MM.1S (cell line): ENCODE measurements around the gene LINGO1.

ENCODE experiments used
- DNase-seq: peaks from one replicate; pipeline ENCODE4 v3.0.0-alpha.2; 2015
- H2AFZ ChIP-seq: fragments of 300-600 bp; sonication (generic); 2 replicates; pipeline ENCODE4 v1.6.0; 2016; ENCODE audit warnings: antibody characterized with exemption, low read length
- H3F3A ChIP-seq: fragments of 300-600 bp; sonication (generic); 2 replicates; pipeline ENCODE4 v1.6.1; 2016; ENCODE audit warnings: mild to moderate bottlenecking, antibody characterized with exemption, low read length, moderate library complexity, mixed read lengths; ENCODE audit not compliant: insufficient read depth
- H3K27ac ChIP-seq: fragments of 300-600 bp; sonication (generic); 2 replicates; pipeline ENCODE4 v1.5.1; 2016; ENCODE audit warnings: mild to moderate bottlenecking, low read length
- H3K27me3 ChIP-seq: fragments of 300-600 bp; sonication (generic); replicated peaks from 2 replicates; pipeline ENCODE4 v1.6.0; 2016; ENCODE audit warnings: low read length; ENCODE audit not compliant: insufficient read depth
- H3K36me3 ChIP-seq: fragments of 300-600 bp; sonication (generic); replicated peaks from 2 replicates; pipeline ENCODE4 v1.6.1; 2016; ENCODE audit warnings: mild to moderate bottlenecking, low read length, mixed read lengths; ENCODE audit not compliant: insufficient read depth
- H3K4me1 ChIP-seq: fragments of 300-600 bp; sonication (generic); 2 replicates; pipeline ENCODE4 v1.6.1; 2016; ENCODE audit warnings: low read length, mixed read lengths
- H3K4me2 ChIP-seq: fragments of 300-600 bp; sonication (generic); 2 replicates; pipeline ENCODE4 v1.6.0; 2016; ENCODE audit warnings: low read depth, low read length
- H3K4me3 ChIP-seq: fragments of 300-600 bp; sonication (generic); 2 replicates; pipeline ENCODE4 v1.5.1; 2016; ENCODE audit warnings: low read length, mixed read lengths
- H3K79me2 ChIP-seq: fragments of 300-600 bp; sonication (generic); 2 replicates; pipeline ENCODE4 v1.6.1; 2016; ENCODE audit warnings: mixed run types, low read length, mixed read lengths
- H3K9ac ChIP-seq: fragments of 300-600 bp; sonication (generic); 2 replicates; pipeline ENCODE4 v1.6.1; 2016; ENCODE audit warnings: low read length, mixed read lengths
- H3K9me2 ChIP-seq: fragments of 300-600 bp; sonication (generic); replicated peaks from 2 replicates; pipeline ENCODE4 v1.6.1; 2016; ENCODE audit warnings: mild to moderate bottlenecking, low read length, mixed read lengths; ENCODE audit not compliant: insufficient read depth
- H3K9me3 ChIP-seq: fragments of 300-600 bp; sonication (generic); replicated peaks from 2 replicates; pipeline ENCODE4 v1.6.1; 2016; ENCODE audit warnings: mild to moderate bottlenecking, low read length, mixed read lengths; ENCODE audit not compliant: insufficient read depth
- H4K20me1 ChIP-seq: fragments of 300-600 bp; sonication (generic); 2 replicates; pipeline ENCODE4 v1.6.1; 2016; ENCODE audit warnings: mild to moderate bottlenecking, low read length, moderate library complexity, mixed read lengths; ENCODE audit not compliant: insufficient read depth
- CTCF ChIP-seq: fragments of 300-600 bp; sonication (generic); IDR thresholded peaks from 2 replicates; pipeline ENCODE4 v1.5.1; 2016; ENCODE audit warnings: antibody characterized with exemption, low read length, mixed read lengths
- EZH2 ChIP-seq: fragments of 300-600 bp; sonication (generic); optimal IDR thresholded peaks from 2 replicates; pipeline ENCODE3; 2017; ENCODE audit warnings: low read depth, mild to moderate bottlenecking, antibody characterized with exemption, low read length, mixed read lengths
- EZH2phosphoT487 ChIP-seq: fragments of 300-600 bp; sonication (generic); IDR thresholded peaks from 2 replicates; pipeline ENCODE4 v1.6.1; 2018; ENCODE audit warnings: antibody characterized with exemption, low read length

The LINGO1 gene

DNA sequence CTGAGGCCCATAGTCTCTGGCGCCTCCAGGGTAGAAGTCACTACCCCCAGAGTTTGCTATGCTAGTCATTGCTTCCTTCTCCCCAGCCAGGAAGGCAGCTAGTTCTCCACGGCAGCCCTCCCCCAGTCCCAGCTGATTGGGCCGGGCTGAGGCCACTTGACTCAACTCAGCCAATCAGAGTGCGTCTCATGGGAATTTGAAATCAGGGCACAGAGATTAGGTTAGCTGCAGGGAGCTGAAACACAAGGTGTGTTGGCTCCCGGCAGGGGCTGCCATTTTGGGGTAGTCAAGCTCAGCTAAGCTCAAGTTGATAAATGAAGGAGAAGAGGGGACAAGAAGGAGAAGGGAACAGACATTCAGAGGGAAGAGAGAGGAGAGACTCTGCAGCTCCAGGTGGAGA is 32.8 kb downstream of the LINGO1 start:
- Histone ChIP-seq H3K27ac (no peak overlapping the region), H3K9me3 (no peaks in the 10 kb centered on the region), H3K27me3 (peaks cover 4% of the 10 kb centered on the region; the same call in 1 of the 2 replicates), H3K79me2 (no peaks in the 10 kb centered on the region), H3K4me2 (no peak overlapping the region), H2AFZ (no peak overlapping the region), H3K9ac (no peak overlapping the region), H3K36me3 (no peaks in the 10 kb centered on the region), H3F3A (no peaks in the 10 kb centered on the region), H3K4me1 (no peaks in the 10 kb centered on the region), H3K4me3 (no peak overlapping the region), H4K20me1 (no peaks in the 10 kb centered on the region), H3K9me2 (no peaks in the 10 kb centered on the region)
- TF ChIP-seq EZH2 (no peak), CTCF (no peak), EZH2phosphoT487 (no peak)
- DNase-seq, result peak; percentile 16

- Histone ChIP-seq H3K9me2 (no peaks in the 10 kb centered on the region), H3K9ac (no peak overlapping the region), H3K27ac (no peak overlapping the region), H3K79me2 (no peaks in the 10 kb centered on the region), H3K36me3 (no peaks in the 10 kb centered on the region), H3K4me2 (no peak overlapping the region), H3K9me3 (no peaks in the 10 kb centered on the region), H2AFZ (no peak overlapping the region), H4K20me1 (no peaks in the 10 kb centered on the region), H3K27me3 (no peaks in the 10 kb centered on the region), H3K4me3 (no peak overlapping the region), H3K4me1 (no peaks in the 10 kb centered on the region), H3F3A (no peaks in the 10 kb centered on the region)
- DNase-seq, result no peak
- TF ChIP-seq CTCF (no peak), EZH2phosphoT487 (no peak), EZH2 (no peak)
These were observed 33.4 kb downstream of the LINGO1 start for GRCh38 chr15:77599357-77599756.

DNA sequence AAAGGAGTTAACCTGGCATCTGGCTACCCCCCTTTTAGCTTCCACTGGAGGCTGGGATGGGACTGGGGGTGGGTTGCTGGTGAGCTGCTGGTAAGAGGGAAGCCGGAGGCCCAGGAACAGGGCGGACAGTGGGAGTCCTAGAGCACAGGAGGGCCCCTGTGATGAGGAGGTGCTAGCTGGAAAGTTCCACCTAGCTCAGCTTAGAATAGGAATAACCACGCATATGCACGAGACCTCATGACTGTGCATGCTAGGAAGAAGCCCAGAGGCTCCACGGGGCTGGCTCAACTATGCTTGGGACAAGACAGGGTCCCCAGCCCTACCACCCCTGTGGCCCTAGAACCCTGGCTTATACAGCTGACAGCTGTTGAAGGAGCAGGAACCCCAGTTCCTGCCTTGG is 34.1 kb downstream of the LINGO1 start:
- no peak overlapping the region for H3K9ac ChIP-seq
- H3K36me3 ChIP-seq, result no peaks in the 10 kb centered on the region
- H3K4me3 ChIP-seq, result no peak overlapping the region
- H3K9me2 ChIP-seq, result no peaks in the 10 kb centered on the region
- H3F3A ChIP-seq, result no peaks in the 10 kb centered on the region
- no peak overlapping the region for H3K4me2 ChIP-seq
- DNase-seq, result no peak
- H3K27me3 ChIP-seq, result no peaks in the 10 kb centered on the region
- H3K4me1 ChIP-seq, result no peaks in the 10 kb centered on the region
- TF ChIP-seq CTCF (no peak), EZH2 (no peak), EZH2phosphoT487 (no peak)
- no peaks in the 10 kb centered on the region for H3K9me3 ChIP-seq
- H2AFZ ChIP-seq, result no peak overlapping the region
- H4K20me1 ChIP-seq, result no peaks in the 10 kb centered on the region
- H3K79me2 ChIP-seq, result no peaks in the 10 kb centered on the region
- H3K27ac ChIP-seq, result no peak overlapping the region
